PC-3 (cell line): ENCODE results near the gene PDLIM4. TPM values are rescaled to one million over a fixed set of nuclear protein-coding genes. Genes with fewer than 3 reads are reported as not detected.

ENCODE experiments used
- ATAC-seq: fragments of 200-7000 bp; cut with Tn5 transposase; 2 replicates; pipeline ENCODE4 v1.9.1; 2020; ENCODE audit warnings: mild to moderate bottlenecking, moderate library complexity
- BruUV-seq: library from RNA; stranded (reverse); fragments of 400-500 nt; replicated peaks from 2 replicates; lab custom pipeline; 2021; lab: Mats Ljungman, UMichigan
- CTCF ChIA-PET: fragments of 300-600 bp; sonication (Branson Sonifier 250); formaldehyde crosslinking; loops from one replicate; lab custom pipeline; 2022; ENCODE audit warnings: antibody characterized with exemption; lab: Charles Lee
- POLR2A ChIA-PET: fragments of 300-600 bp; sonication (Branson Sonifier 250); formaldehyde crosslinking; loops from one replicate; lab custom pipeline; 2022; ENCODE audit warnings: antibody characterized with exemption; ENCODE audit not compliant: unreplicated experiment; lab: Charles Lee
- DNase-seq: peaks from one replicate; pipeline ENCODE4 v3.0.0-alpha.2; 2015
- H2AFZ ChIP-seq: fragments of 300-600 bp; sonication (generic); 2 replicates; pipeline ENCODE4 v1.6.0; 2016; ENCODE audit warnings: antibody characterized with exemption, low read length
- H3F3A ChIP-seq: fragments of 300-600 bp; sonication (generic); one replicate; pipeline ENCODE4 v1.6.0; 2017; ENCODE audit warnings: antibody characterized with exemption, low read length, control low read depth, mild to moderate bottlenecking; ENCODE audit not compliant: unreplicated experiment
- H3K27ac ChIP-seq: fragments of 300-600 bp; sonication (generic); 2 replicates; pipeline ENCODE4 v1.5.1; 2016; ENCODE audit warnings: mild to moderate bottlenecking, low read length
- H3K27me3 ChIP-seq: fragments of 300-600 bp; sonication (generic); 2 replicates; pipeline ENCODE4 v1.6.1; 2016; ENCODE audit warnings: low read length, mixed read lengths
- H3K36me3 ChIP-seq: fragments of 300-600 bp; sonication (generic); 2 replicates; pipeline ENCODE4 v1.6.1; 2016; ENCODE audit warnings: low read depth, mixed run types, low read length, mixed read lengths
- H3K4me1 ChIP-seq: fragments of 300-600 bp; sonication (generic); 2 replicates; pipeline ENCODE4 v1.5.1; 2016; ENCODE audit warnings: low read length; ENCODE audit not compliant: insufficient read depth
- H3K4me2 ChIP-seq: fragments of 300-600 bp; sonication (generic); 2 replicates; pipeline ENCODE4 v1.6.0; 2016; ENCODE audit warnings: low read length
- H3K4me3 ChIP-seq: fragments of 300-600 bp; sonication (generic); 2 replicates; pipeline ENCODE4 v1.5.1; 2016; ENCODE audit warnings: mild to moderate bottlenecking, low read length, mixed read lengths
- H3K79me2 ChIP-seq: fragments of 300-600 bp; sonication (generic); 2 replicates; pipeline ENCODE4 v1.6.1; 2017; ENCODE audit warnings: low read length, mixed read lengths
- H3K9ac ChIP-seq: fragments of 300-600 bp; sonication (generic); 2 replicates; pipeline ENCODE4 v1.6.0; 2016; ENCODE audit warnings: mild to moderate bottlenecking, low read length
- H3K9me2 ChIP-seq: fragments of 300-600 bp; sonication (generic); replicated peaks from 2 replicates; pipeline ENCODE4 v1.6.1; 2016; ENCODE audit warnings: mixed run types, low read length, mixed read lengths
- H3K9me3 ChIP-seq: fragments of 300-600 bp; sonication (generic); 2 replicates; pipeline ENCODE4 v1.6.1; 2016; ENCODE audit warnings: low read length, mixed read lengths
- H4K20me1 ChIP-seq: fragments of 300-600 bp; sonication (generic); 2 replicates; pipeline ENCODE4 v1.6.1; 2016; ENCODE audit warnings: low read length, mixed read lengths
- EZH2 ChIP-seq: fragments of 300-600 bp; sonication (generic); IDR thresholded peaks from one replicate; pipeline ENCODE4 v1.6.1; 2017; ENCODE audit warnings: antibody characterized with exemption, mild to moderate bottlenecking, low read length; ENCODE audit not compliant: unreplicated experiment
- EZH2phosphoT487 ChIP-seq: fragments of 300-600 bp; sonication (generic); IDR thresholded peaks from 2 replicates; pipeline ENCODE4 v1.6.1; 2018; ENCODE audit warnings: mild to moderate bottlenecking, antibody characterized with exemption, low read length, borderline replicate concordance
- intact Hi-C: fragments of 100-400 bp; cut with micrococcal nuclease; formaldehyde crosslinking; loops from 2 replicates; pipeline ENCODE4 v1.9.0; 2023
- total RNA-seq: library from RNA; depleted of rRNA; stranded (reverse); fragments of >200 nt; gene quantifications from 2 replicates; pipeline ENCODE4 v1.2.3, GENCODE V29; 2014
- TF ChIP-seq, protein P1 (sequence below): fragments of 300-600 bp; sonication (generic); conservative IDR thresholded peaks from 2 replicates; pipeline ENCODE4 v1.5.1; 2017; ENCODE audit warnings: antibody characterized with exemption, low read depth, mild to moderate bottlenecking, low read length

PDLIM4 gene
- total RNA-seq, 1 experiment from 2014 or later = 27.8 TPM

DNA sequence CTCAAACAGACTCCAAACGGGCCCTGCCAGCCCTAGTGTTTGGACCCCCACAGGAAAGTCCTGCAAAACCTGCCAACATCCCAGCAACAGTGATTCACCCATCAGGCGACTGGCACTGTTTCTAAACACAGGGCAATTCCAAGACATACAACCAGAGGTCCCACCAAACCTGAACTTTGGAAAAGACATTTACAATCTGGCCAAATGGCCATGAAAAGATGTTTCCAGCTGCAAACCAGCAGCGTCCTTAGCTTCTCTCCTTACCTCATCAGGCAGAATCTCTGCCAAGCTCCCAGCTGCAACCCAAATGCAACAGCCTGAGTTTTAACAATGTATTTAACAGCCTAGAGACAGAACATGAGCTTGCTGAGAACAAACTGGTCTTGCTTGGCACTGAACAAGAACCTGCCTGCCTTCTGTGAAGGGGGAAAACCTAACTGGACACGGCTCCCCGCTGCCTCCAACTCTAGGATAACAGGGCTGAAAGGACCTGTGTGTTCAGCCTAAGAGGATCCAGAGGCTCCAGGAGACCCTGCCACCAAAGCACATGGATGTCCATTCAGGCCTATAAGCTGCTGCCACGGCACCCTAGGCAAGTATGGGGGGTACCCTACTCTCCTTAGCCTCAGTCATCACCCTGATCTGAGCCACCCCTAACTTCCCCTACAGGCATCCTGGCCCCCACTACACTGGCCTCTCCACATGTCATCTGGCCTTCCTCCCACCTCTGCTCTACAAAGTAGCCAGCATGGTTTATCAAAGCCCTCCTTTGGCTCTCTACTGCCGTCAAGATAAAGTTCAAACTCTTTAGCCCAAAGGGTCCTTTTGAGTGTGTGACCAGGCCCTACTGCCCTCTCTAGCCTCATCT, 35.5 kb upstream of the PDLIM4 start:
- intact Hi-C loops = no loop called here

DNA sequence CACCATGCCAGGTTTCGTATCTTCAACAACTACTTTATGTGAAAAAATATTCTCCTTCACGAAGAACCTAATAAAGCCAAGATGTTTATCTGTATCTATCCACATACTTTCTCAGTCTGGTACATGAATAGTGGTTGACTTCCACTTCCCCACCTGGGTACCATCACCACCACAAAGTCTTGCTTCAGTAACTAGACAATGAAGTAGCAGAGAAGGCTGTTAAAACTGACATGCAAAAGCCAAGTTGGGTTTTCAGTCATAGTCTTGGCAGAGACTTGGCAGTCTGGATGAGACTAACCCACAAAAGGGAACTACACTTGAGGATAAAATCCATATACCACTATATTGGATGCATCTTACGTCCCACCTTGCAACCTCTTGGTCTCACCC, 34.9 kb upstream of the PDLIM4 start:
- CTCF ChIA-PET = no interaction called here
- Histone ChIP-seq H3K27me3 (no peaks in the 10 kb centered on the region), H3K79me2 (peaks cover 59% of the 10 kb centered on the region), H3K4me3 (no peak overlapping the region), H2AFZ (no peak overlapping the region), H3K4me2 (no peak overlapping the region), H3F3A (no peaks in the 10 kb centered on the region), H3K4me1 (peaks cover 20% of the 10 kb centered on the region), H3K9me2 (no peaks in the 10 kb centered on the region), H4K20me1 (no peaks in the 10 kb centered on the region), H3K36me3 (no peaks in the 10 kb centered on the region), H3K9ac (no peak overlapping the region), H3K27ac (no peak overlapping the region), H3K9me3 (no peaks in the 10 kb centered on the region)
- DNase-seq (no peak), ATAC-seq (no peak)
- intact Hi-C loops = no loop called here
- no peak for TF ChIP-seq EZH2
- TF ChIP-seq EZH2phosphoT487 = no peak
- TF ChIP-seq, protein P1, sequence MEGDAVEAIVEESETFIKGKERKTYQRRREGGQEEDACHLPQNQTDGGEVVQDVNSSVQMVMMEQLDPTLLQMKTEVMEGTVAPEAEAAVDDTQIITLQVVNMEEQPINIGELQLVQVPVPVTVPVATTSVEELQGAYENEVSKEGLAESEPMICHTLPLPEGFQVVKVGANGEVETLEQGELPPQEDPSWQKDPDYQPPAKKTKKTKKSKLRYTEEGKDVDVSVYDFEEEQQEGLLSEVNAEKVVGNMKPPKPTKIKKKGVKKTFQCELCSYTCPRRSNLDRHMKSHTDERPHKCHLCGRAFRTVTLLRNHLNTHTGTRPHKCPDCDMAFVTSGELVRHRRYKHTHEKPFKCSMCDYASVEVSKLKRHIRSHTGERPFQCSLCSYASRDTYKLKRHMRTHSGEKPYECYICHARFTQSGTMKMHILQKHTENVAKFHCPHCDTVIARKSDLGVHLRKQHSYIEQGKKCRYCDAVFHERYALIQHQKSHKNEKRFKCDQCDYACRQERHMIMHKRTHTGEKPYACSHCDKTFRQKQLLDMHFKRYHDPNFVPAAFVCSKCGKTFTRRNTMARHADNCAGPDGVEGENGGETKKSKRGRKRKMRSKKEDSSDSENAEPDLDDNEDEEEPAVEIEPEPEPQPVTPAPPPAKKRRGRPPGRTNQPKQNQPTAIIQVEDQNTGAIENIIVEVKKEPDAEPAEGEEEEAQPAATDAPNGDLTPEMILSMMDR = no peak
- POLR2A ChIA-PET = no interaction called here
- no TSS peak for BruUV-seq

More for the DNA sequence above, 35.5 kb upstream of the PDLIM4 start:
- ATAC-seq (no peak), DNase-seq (no peak)
- ChIA-PET POLR2A (no interaction called here), CTCF (interaction anchor here (0.7 kb wide), 1 partner anchor 33 kb away, joined by 3 read pairs; no protein-coding TSS in a partner anchor)
- H3K4me3 ChIP-seq = no peak overlapping the region
- no peak overlapping the region for H3K9ac ChIP-seq
- H3K36me3 ChIP-seq = no peaks in the 10 kb centered on the region
- H3K9me2 ChIP-seq = no peaks in the 10 kb centered on the region
- H3K79me2 ChIP-seq = peaks cover 57% of the 10 kb centered on the region
- no TSS peak for BruUV-seq
- no peak overlapping the region for H3K27ac ChIP-seq
- TF ChIP-seq EZH2phosphoT487 (no peak), EZH2 (no peak)
- TF ChIP-seq, protein P1 = no peak
- H3K4me1 ChIP-seq = peaks cover 19% of the 10 kb centered on the region
- no peaks in the 10 kb centered on the region for H3K27me3 ChIP-seq
- no peaks in the 10 kb centered on the region for H4K20me1 ChIP-seq
- H2AFZ ChIP-seq = no peak overlapping the region
- H3K4me2 ChIP-seq = no peak overlapping the region
- no peaks in the 10 kb centered on the region for H3F3A ChIP-seq
- H3K9me3 ChIP-seq = no peaks in the 10 kb centered on the region

DNA sequence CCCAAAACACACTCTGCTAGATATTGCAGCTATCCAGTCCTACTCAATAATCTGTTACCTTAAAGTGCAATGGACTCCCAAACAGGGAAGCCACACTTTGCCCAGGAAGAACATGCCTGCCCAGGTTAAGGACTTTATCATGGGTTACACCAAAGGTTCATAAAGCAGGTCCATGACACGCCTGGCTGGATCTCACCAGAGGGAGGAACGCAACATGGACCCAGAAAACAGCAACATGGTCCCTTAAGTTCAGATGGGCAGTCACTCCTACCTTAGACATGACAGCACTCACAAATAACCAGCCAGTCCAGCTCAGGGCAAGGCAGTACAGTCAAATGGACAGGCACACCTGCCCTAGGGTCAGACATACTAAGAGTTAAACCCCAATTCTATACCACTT, 33.6 kb upstream of the PDLIM4 start:
- Histone ChIP-seq H3K27ac (no peak overlapping the region), H3K79me2 (peaks cover 59% of the 10 kb centered on the region), H4K20me1 (no peaks in the 10 kb centered on the region), H3K4me1 (peaks cover 20% of the 10 kb centered on the region), H3K9ac (no peak overlapping the region), H2AFZ (no peak overlapping the region), H3K9me3 (no peaks in the 10 kb centered on the region), H3K4me2 (no peak overlapping the region), H3K9me2 (no peaks in the 10 kb centered on the region), H3K4me3 (no peak overlapping the region), H3K27me3 (no peaks in the 10 kb centered on the region), H3K36me3 (no peaks in the 10 kb centered on the region), H3F3A (no peaks in the 10 kb centered on the region)
- no peak for DNase-seq
- CTCF ChIA-PET = interaction anchor here (0.6 kb wide), 1 partner anchor 810 kb away, joined by 3 read pairs; no protein-coding TSS in a partner anchor
- POLR2A ChIA-PET = no interaction called here
- intact Hi-C loops = no loop called here
- no peak for ATAC-seq
- BruUV-seq = no TSS peak
- TF ChIP-seq, protein P1 = no peak
- TF ChIP-seq EZH2phosphoT487 (no peak), EZH2 (no peak)
